SK-N-SH (cell line): Measurements from ENCODE around the gene TRAPPC6A. TPM values are rescaled to one million over a fixed set of nuclear protein-coding genes. Genes with fewer than 3 reads are reported as not detected.

Source experiments
- CTCF ChIA-PET: fragments of 300-600, 350-600 bp; formaldehyde crosslinking; extraction: SDS; loops from one replicate; lab custom pipeline; 2021; lab: Yijun Ruan, JAX
- POLR2A ChIA-PET: fragments of 350-600 bp; sonication (Branson Sonifier 250); formaldehyde crosslinking; extraction: SDS; loops from one replicate; lab custom pipeline; 2020; ENCODE audit warnings: antibody characterized with exemption, inconsistent platforms; lab: Yijun Ruan, JAX
- DNase-seq: peaks from one replicate; pipeline ENCODE4 v3.0.0; 2012
- H2AFZ ChIP-seq: fragments of 200-600 bp; sonication (generic); 2 replicates; pipeline ENCODE4 v1.8.1; 2016; ENCODE audit warnings: antibody characterized with exemption, mild to moderate bottlenecking, low read depth
- H3F3A ChIP-seq: fragments of 200-600 bp; sonication (generic); replicated peaks from 2 replicates; pipeline ENCODE3; 2016; ENCODE audit warnings: antibody characterized with exemption, mild to moderate bottlenecking; ENCODE audit not compliant: insufficient read depth
- H3K27ac ChIP-seq, 2 experiments: fragments of 200-500 bp in 1 of 2; fragments of 200-600 bp in 1 of 2; sonication (Bioruptor generic) in 1 of 2; sonication (generic), shearing (Covaris generic) in 1 of 2; 2 replicates each; pipeline versions ENCODE4 v1.5.1 to v1.6.1; 2014 to 2016; ENCODE audit warnings: low read depth in 2 of 2, inconsistent platforms in 1 of 2, low read length in 1 of 2, mild to moderate bottlenecking in 1 of 2, mixed read lengths in 1 of 2
- H3K27me3 ChIP-seq: fragments of 200-600 bp; sonication (generic), shearing (Covaris generic); 2 replicates; pipeline ENCODE4 v1.6.1; 2016; ENCODE audit warnings: mixed run types; ENCODE audit not compliant: insufficient read depth
- H3K36me3 ChIP-seq, 2 experiments: fragments of 200-500 bp in 1 of 2; fragments of 200-600 bp in 1 of 2; sonication (Bioruptor generic) in 1 of 2; sonication (generic) in 1 of 2; replicated peaks in 1 of 2; 2 replicates each; pipeline versions ENCODE3 to v1.5.1; 2014 to 2016; ENCODE audit warnings: low read length in 1 of 2, mild to moderate bottlenecking in 1 of 2; ENCODE audit not compliant: insufficient read depth in 2 of 2, control insufficient read depth in 1 of 2
- H3K4me1 ChIP-seq, 2 experiments: fragments of 200-500 bp in 1 of 2; fragments of 200-600 bp in 1 of 2; sonication (Bioruptor generic) in 1 of 2; sonication (generic), shearing (Covaris generic) in 1 of 2; 2 replicates each; pipeline versions ENCODE4 v1.5.1 to v1.6.1; 2014 to 2016; ENCODE audit warnings: low read depth in 1 of 2, low read length in 1 of 2, mixed run types in 1 of 2; ENCODE audit not compliant: insufficient read depth in 2 of 2, control insufficient read depth in 1 of 2
- H3K4me2 ChIP-seq: fragments of 200-600 bp; sonication (generic), shearing (Covaris generic); 2 replicates; pipeline ENCODE4 v1.6.1; 2017; ENCODE audit warnings: mixed run types
- H3K4me3 ChIP-seq, 2 experiments: fragments of 200-500 bp in 1 of 2; fragments of 200-600 bp in 1 of 2; sonication (Bioruptor generic) in 1 of 2; sonication (generic), shearing (Covaris generic) in 1 of 2; 2 replicates each; pipeline versions ENCODE4 v1.5.1 to v1.8.1; 2014 to 2016; ENCODE audit warnings: low read depth in 2 of 2, inconsistent platforms in 1 of 2, low read length in 1 of 2, mild to moderate bottlenecking in 1 of 2, mixed read lengths in 1 of 2, moderate library complexity in 1 of 2
- H3K79me2 ChIP-seq: fragments of 200-600 bp; sonication (generic); 2 replicates; pipeline ENCODE4 v1.8.1; 2017; ENCODE audit warnings: mild to moderate bottlenecking; ENCODE audit not compliant: insufficient read depth
- H3K9ac ChIP-seq: fragments of 200-600 bp; sonication (generic); 2 replicates; pipeline ENCODE4 v1.6.1; 2017; ENCODE audit warnings: mixed run types
- H3K9me2 ChIP-seq: fragments of 200-600 bp; sonication (generic); 2 replicates; pipeline ENCODE4 v1.6.1; 2017; ENCODE audit warnings: mixed run types
- H3K9me3 ChIP-seq: fragments of 200-600 bp; sonication (generic); 2 replicates; pipeline ENCODE4 v1.6.1; 2017; ENCODE audit warnings: mixed run types, mild to moderate bottlenecking, moderate library complexity
- H4K20me1 ChIP-seq: fragments of 200-600 bp; sonication (generic); 2 replicates; pipeline ENCODE4 v1.6.1; 2017; ENCODE audit warnings: mild to moderate bottlenecking, mixed run types; ENCODE audit not compliant: insufficient read depth
- CHD2 ChIP-seq: fragments of 150-350 bp; IDR thresholded peaks from 2 replicates; pipeline ENCODE4 v1.6.1; 2018; ENCODE audit warnings: low read length; ENCODE audit not compliant: partially characterized antibody
- ELF1 ChIP-seq: IDR thresholded peaks from 2 replicates; pipeline ENCODE4 v1.4.0; 2012
- GABPA ChIP-seq: IDR thresholded peaks from 2 replicates; pipeline ENCODE4 v1.4.0; 2012; ENCODE audit warnings: low read depth, mild to moderate bottlenecking
- MXI1 ChIP-seq: IDR thresholded peaks from 2 replicates; pipeline ENCODE4 v1.6.1; 2012; ENCODE audit warnings: mild to moderate bottlenecking, low read depth, low read length, improper control_type of control experiment
- POLR2AphosphoS5 ChIP-seq: IDR thresholded peaks from 2 replicates; pipeline ENCODE4 v1.6.1; 2012; ENCODE audit warnings: low read depth, low read length
- RAD21 ChIP-seq: IDR thresholded peaks from 2 replicates; pipeline ENCODE4 v1.6.1; 2012; ENCODE audit warnings: mild to moderate bottlenecking, low read length
- REST ChIP-seq: IDR thresholded peaks from 2 replicates; pipeline ENCODE4 v1.6.1; 2012; ENCODE audit warnings: mild to moderate bottlenecking, low read depth, low read length, moderate library complexity
- RXRA ChIP-seq: IDR thresholded peaks from 2 replicates; pipeline ENCODE4 v1.4.0; 2012; ENCODE audit warnings: low read depth, mild to moderate bottlenecking, borderline replicate concordance
- SIN3A ChIP-seq: IDR thresholded peaks from 2 replicates; pipeline ENCODE4 v1.6.1; 2012; ENCODE audit warnings: low read depth, mild to moderate bottlenecking, low read length, moderate library complexity, borderline replicate concordance
- TCF12 ChIP-seq: IDR thresholded peaks from 2 replicates; pipeline ENCODE4 v1.4.0; 2012
- TEAD4 ChIP-seq: IDR thresholded peaks from 2 replicates; pipeline ENCODE4 v1.4.0; 2012; ENCODE audit warnings: mild to moderate bottlenecking, borderline replicate concordance; ENCODE audit not compliant: insufficient read depth
- YY1 ChIP-seq: IDR thresholded peaks from 2 replicates; pipeline ENCODE4 v1.4.0; 2012; ENCODE audit warnings: low read depth, mild to moderate bottlenecking
- WGBS: methylation state at CpG from one replicate; pipeline ENCODE4 v1.1.6; 2017; ENCODE audit warnings: low lambda C conversion rate; 5-methylcytosine and 5-hydroxymethylcytosine counted together
- polyA plus RNA-seq, 3 experiments: library from polyadenylated mRNA; depleted of rRNA; stranded (reverse); fragments of >200 nt; gene quantifications; 2 replicates each; pipeline ENCODE4 v1.2.3, GENCODE V29; 2012
- TF ChIP-seq, protein P1 (sequence below): fragments of 200-600 bp; sonication (generic); IDR thresholded peaks from 2 replicates; pipeline ENCODE4 v1.6.1; 2017; ENCODE audit warnings: antibody characterized with exemption, mild to moderate bottlenecking, moderate library complexity
- TF ChIP-seq, protein P2 (sequence below): IDR thresholded peaks from 2 replicates; pipeline ENCODE4 v1.4.0; 2012; ENCODE audit warnings: low read depth, borderline replicate concordance

Gene TRAPPC6A
- polyA plus RNA-seq, 1 of the 3 experiments (the other 2 are of a cell fraction): 59.0 TPM

DNA sequence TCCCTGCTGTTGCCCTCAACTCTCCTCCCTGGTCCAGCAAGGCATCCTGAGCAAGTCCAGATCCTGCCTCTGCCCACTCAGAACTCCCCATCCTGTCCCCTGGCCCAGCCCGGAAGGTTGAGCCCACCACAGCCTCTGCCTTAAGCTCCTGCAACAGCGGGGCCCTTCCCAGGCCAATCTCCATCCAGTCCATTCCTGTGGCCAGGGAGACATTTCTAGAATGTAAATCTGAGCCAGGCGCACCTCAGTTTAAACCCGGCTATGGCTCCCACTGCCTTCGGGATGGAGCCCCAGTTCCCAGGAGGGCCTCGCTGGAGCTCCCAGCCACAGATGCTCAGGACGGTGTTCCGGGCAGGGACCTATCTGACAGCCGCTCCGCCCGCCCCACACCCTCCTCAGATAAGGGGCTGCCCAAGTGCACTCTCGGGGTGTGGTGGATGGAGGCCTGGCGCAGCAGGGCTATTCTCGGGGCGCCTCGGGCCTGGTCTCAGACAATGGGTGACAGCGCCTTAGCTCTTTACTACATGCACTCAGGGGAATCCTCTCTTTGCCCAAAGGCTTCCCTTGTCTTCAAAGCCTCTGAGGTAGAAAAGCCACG, 5.3 kb downstream of the TRAPPC6A start:
- Histone ChIP-seq H3K36me3 (no peaks in the 10 kb centered on the region), H3K9ac (no peak overlapping the region), H3K27me3 (no peaks in the 10 kb centered on the region), H2AFZ (no peak overlapping the region), H3K9me2 (no peaks in the 10 kb centered on the region), H3F3A (peaks cover 4% of the 10 kb centered on the region), H3K4me2 (no peak overlapping the region), H3K9me3 (no peaks in the 10 kb centered on the region), H3K4me3 (no peak overlapping the region), H3K79me2 (peaks cover 10% of the 10 kb centered on the region; the same call in 1 of the 2 replicates), H3K27ac (no peak overlapping the region), H3K4me1 (peaks cover 0 to 5% of the 10 kb centered on the region in 2 experiments; a peak in 1 of 4 replicates), H4K20me1 (no peaks in the 10 kb centered on the region)
- CTCF ChIA-PET: no interaction called here
- 100% methylated on average over 4 of the region's 18 CpGs for WGBS
- POLR2A ChIA-PET: interaction anchor here (0.5 kb wide), 1 partner anchor 143 kb away, joined by 6 read pairs; no protein-coding TSS in a partner anchor
- DNase-seq: no peak
- TF ChIP-seq POLR2AphosphoS5 (no peak), SIN3A (no peak), TEAD4 (no peak), REST (no peak), RXRA (no peak)

- Histone ChIP-seq H3K9ac (no peak overlapping the region), H3K27me3 (no peaks in the 10 kb centered on the region), H3K27ac (no peak overlapping the region), H3K36me3 (no peaks in the 10 kb centered on the region), H3K9me3 (no peaks in the 10 kb centered on the region), H3K4me1 (peaks cover 0 to 2% of the 10 kb centered on the region in 2 experiments; a peak in 1 of 4 replicates), H3K4me2 (no peak overlapping the region), H3F3A (no peaks in the 10 kb centered on the region), H4K20me1 (no peaks in the 10 kb centered on the region), H2AFZ (no peak overlapping the region), H3K9me2 (no peaks in the 10 kb centered on the region), H3K79me2 (peaks cover 6% of the 10 kb centered on the region; the same call in 1 of the 2 replicates), H3K4me3 (no peak overlapping the region)
- ChIA-PET CTCF (no interaction called here), POLR2A (no interaction called here)
- WGBS: 42% methylated on average over 2 of the region's 4 CpGs
- no peak for DNase-seq
- no peak for TF ChIP-seq MXI1
- no peak for TF ChIP-seq ELF1
- no peak for TF ChIP-seq CHD2
- TF ChIP-seq GABPA: no peak
- no peak for TF ChIP-seq REST
- TF ChIP-seq SIN3A: no peak
- no peak for TF ChIP-seq YY1
- no peak for TF ChIP-seq TCF12
- TF ChIP-seq, protein P1, sequence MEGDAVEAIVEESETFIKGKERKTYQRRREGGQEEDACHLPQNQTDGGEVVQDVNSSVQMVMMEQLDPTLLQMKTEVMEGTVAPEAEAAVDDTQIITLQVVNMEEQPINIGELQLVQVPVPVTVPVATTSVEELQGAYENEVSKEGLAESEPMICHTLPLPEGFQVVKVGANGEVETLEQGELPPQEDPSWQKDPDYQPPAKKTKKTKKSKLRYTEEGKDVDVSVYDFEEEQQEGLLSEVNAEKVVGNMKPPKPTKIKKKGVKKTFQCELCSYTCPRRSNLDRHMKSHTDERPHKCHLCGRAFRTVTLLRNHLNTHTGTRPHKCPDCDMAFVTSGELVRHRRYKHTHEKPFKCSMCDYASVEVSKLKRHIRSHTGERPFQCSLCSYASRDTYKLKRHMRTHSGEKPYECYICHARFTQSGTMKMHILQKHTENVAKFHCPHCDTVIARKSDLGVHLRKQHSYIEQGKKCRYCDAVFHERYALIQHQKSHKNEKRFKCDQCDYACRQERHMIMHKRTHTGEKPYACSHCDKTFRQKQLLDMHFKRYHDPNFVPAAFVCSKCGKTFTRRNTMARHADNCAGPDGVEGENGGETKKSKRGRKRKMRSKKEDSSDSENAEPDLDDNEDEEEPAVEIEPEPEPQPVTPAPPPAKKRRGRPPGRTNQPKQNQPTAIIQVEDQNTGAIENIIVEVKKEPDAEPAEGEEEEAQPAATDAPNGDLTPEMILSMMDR: no peak
- no peak for TF ChIP-seq RAD21
- TF ChIP-seq, protein P2, sequence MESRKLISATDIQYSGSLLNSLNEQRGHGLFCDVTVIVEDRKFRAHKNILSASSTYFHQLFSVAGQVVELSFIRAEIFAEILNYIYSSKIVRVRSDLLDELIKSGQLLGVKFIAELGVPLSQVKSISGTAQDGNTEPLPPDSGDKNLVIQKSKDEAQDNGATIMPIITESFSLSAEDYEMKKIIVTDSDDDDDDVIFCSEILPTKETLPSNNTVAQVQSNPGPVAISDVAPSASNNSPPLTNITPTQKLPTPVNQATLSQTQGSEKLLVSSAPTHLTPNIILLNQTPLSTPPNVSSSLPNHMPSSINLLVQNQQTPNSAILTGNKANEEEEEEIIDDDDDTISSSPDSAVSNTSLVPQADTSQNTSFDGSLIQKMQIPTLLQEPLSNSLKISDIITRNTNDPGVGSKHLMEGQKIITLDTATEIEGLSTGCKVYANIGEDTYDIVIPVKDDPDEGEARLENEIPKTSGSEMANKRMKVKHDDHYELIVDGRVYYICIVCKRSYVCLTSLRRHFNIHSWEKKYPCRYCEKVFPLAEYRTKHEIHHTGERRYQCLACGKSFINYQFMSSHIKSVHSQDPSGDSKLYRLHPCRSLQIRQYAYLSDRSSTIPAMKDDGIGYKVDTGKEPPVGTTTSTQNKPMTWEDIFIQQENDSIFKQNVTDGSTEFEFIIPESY: no peak
Observed at GRCh38 chr19:45172173-45172572, 5.9 kb downstream of the TRAPPC6A start.
